Activated CD8-positive, alpha-beta memory T cell treated with anti-CD3 and anti-CD28 coated beads, Interleukin-2, amount 50 U/mL, for 4 hours (primary cell): ENCODE data around the gene TMEM200B.
"Not testable (repeated sequence)": the region's sequence is repeated elsewhere in the genome, so short reads cannot be mapped to it uniquely, and the experiment has no call there.

Experiments used
- DNase-seq: peaks from one replicate; pipeline ENCODE4 v3.0.0-alpha.2; 2020

TMEM200B gene

DNA sequence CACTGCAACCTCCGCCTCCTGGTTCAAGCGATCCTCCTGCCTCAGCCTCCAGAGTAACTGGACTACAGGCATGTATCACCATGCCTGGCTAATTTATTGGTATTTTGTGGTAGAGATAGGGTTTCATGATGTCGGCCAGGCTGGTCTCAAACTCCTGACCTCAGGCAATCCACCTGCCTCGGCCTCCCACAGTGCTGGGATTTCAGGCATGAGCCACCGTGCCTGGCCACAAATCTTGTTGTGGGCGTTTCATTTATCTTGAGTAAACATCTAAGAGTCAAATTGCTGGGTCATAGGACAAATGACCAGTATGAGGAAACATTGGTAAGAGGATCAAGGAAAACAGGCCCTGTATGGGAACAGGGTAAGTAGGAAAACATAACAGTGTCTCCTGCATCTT, 17.9 kb downstream of the TMEM200B start:
- DNase-seq = no peak

DNA sequence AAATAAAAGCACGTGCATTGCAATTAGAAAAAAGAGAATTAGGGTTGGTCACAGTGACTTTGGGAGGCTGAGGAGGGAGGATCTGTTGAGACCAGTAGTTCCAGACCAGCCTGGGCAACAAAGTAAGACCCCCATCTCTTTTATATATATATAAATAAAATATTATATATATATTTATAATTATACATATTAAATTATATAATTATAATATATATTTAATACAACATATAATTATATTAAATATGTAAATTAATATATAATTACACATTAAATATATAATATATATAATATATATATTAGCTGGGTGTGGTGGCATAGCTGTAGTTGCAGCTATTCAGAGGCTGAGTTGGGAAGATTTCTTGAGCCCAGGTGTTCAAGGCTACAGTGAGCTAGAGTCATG, 23.2 kb downstream of the TMEM200B start:
- no peak for DNase-seq

GRCh38 chr1:29099286-29099685, 24.4 kb downstream of the TMEM200B start:
- DNase-seq = no peak

- DNase-seq = no peak
Observed at GRCh38 chr1:29096231-29096886, 27.3 kb downstream of the TMEM200B start.

DNA sequence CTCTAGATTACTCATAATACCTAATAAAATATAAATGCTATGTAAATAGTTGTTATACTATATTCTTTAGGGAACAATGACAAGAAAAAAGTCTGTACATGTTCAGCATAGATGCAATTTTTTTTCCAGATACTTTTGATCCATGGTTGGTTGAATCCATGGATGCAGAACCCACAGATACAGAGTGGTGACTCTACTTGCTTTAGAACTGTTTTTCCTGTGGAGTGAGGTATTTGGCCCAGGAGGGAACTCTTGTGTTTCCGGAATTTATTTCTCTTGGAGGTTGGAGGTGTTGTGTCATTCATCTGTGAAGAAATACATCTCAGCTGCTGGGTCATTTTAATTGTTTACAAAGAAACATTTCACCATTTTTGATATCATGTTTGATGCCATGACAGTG, 28.7 kb downstream of the TMEM200B start:
- no peak for DNase-seq

GRCh38 chr1:29094433-29094832, 29.3 kb downstream of the TMEM200B start:
- DNase-seq = no peak

- not testable (repeated sequence) for DNase-seq
Observed at GRCh38 chr1:29092704-29093103, 31.0 kb downstream of the TMEM200B start.

DNA sequence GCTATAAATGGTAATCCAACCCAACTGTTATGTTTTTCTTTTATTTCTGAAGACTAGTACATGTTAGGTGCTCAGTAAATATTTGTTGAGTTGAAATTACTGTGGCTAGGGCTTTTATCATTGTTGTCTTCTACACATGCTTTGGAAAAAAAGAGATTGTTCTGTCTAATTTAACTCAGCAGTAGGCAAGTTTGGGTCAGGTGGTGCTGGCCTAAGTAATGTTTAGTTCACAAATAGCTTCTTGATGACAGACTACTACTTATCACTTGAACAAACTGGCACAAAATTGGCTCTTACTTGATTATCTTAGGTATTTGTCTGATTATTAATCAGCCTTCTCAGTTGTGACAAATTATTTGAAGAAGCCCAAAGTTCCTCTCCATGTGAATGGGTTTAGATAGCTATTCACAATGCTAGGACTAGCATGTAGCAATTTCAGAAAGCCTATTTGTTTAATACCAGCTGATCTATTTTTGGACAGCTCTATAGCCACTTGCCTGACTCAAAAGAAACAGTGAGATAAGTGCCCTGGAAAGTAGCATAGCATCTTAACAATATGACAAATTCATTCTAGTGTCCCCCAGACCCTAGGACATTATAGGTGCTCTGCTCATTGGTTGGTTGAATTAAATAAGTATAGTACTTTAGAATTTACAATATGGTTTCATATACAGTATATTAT, 32.6 kb downstream of the TMEM200B start:
- no peak for DNase-seq

- no peak for DNase-seq
Observed at GRCh38 chr1:29084196-29084521, 39.5 kb downstream of the TMEM200B start.

DNA sequence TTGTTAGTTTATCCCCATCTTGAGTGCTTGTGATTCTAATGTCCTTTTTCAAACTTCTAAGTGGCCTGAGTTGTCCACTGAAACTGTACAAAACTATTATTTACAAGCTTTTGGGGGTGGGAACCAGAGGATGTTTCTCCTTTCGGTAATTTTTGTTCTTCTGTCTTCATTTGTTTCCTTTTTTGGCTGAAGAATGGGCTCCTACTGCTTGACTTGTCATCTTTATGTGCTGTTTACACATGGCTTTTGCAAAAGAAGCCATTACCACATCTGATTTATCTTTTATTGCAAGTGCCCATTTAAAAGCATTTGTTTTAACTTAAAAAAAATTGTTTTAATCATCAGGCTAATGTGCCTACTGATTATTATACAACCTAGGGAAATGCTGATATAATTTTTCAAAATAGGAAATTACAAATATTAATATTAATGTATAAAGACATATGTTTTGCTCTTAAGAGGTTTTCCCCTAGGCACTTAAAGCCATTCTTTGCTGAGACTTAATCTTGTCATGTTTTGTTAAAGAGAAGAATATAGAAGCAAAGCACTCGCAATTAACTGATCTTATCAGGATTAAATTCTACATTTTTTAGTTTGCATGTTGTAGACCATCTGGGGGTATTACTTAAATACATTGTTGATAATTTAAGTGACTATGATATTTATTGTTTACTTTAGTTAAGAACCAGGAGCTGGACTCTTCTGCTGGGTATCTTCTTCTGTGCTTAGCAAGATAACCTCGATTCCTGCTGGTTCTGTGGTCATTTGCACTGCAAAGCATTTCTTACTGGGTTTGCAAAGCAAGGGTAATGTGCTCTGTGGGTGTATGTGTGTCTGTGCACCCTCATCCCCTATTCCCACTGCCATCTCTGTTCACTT, 40.1 kb downstream of the TMEM200B start:
- DNase-seq = no peak

DNA sequence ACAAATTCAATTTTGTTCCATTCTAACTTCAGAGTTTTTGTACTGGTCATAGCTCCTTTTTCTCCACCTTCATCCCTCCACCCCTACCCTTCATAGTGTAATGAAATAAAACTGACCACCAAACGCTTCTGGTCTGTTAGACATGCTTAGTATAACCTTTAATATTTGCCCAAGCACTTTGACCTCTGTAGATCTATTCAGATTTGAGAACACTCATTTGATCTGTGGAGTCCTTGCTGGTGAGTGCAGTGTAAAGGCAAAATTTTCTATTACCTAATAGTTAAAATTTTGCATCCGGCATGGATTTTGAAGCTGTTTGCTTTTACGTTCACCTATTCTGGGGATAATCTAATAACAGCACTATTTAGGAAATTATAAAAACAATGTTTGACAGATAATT, 41.2 kb downstream of the TMEM200B start:
- DNase-seq = no peak

GRCh38 chr1:29081201-29081600, 42.5 kb downstream of the TMEM200B start:
- no peak for DNase-seq

GRCh38 chr1:29079916-29080629, 43.6 kb downstream of the TMEM200B start:
- DNase-seq = not testable (repeated sequence)

DNA sequence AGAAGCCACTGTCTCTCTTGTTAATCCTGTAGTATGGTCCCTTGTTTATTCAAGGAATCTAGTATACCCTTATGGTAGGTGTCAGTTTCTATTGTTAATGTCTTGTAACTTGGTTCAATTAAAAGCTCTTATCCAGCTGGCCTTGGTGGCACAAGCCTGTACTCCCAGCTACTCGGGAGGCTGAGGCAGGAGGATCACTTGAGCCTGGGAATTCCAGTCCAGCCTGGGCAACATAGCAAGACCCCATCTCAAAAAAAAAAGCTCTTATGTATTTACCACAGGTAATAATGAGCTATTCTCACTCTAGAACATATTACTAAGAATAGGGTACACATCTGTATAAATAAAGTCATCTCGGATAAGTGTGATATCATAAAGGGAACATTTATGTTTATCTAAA, 46.5 kb downstream of the TMEM200B start:
- DNase-seq = no peak
